ENCODE data around the gene FBXO24. TPM values are rescaled to one million over a fixed set of nuclear protein-coding genes. Genes with fewer than 3 reads are reported as not detected.
A peak's percentile ranks its signal among the peaks of the same experiment; 100 is the strongest.

Gene FBXO24
- total and polyA plus RNA-seq, 9 of the 15 experiments (the other 6 are each of a cell fraction or from before 2014, with no cell fraction given): 0.17 to 0.95 (median 0.50) TPM

GRCh38 chr7:100547872-100548271 is 38.3 kb upstream of the FBXO24 start (continued):
- no peak for TF ChIP-seq CTCFL (IDR thresholded peaks at IDR 0.05; ENCODE audit: borderline replicate concordance, insufficient read depth, low read depth, low read length, poor library complexity, severe bottlenecking)
- TF ChIP-seq ZNF766 (CRISPR knock-in tag; conservative IDR thresholded peaks at IDR 0.05): no peak
- TF ChIP-seq ZEB2 (IDR thresholded peaks at IDR 0.05): no peak
- TF ChIP-seq BMI1 (IDR thresholded peaks at IDR 0.05; ENCODE audit: low read length): no peak
- TF ChIP-seq ZBTB17 (CRISPR knock-in tag; IDR thresholded peaks at IDR 0.05): no peak
- no peak for TF ChIP-seq NR0B1 (IDR thresholded peaks at IDR 0.05; ENCODE audit: partially characterized antibody)
- no peak for TF ChIP-seq ZNF239 (CRISPR knock-in tag; IDR thresholded peaks at IDR 0.05)
- TF ChIP-seq, protein P1, sequence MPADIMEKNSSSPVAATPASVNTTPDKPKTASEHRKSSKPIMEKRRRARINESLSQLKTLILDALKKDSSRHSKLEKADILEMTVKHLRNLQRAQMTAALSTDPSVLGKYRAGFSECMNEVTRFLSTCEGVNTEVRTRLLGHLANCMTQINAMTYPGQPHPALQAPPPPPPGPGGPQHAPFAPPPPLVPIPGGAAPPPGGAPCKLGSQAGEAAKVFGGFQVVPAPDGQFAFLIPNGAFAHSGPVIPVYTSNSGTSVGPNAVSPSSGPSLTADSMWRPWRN (IDR thresholded peaks at IDR 0.05; ENCODE audit: low read depth): no peak
- TF ChIP-seq TRIM24 (IDR thresholded peaks at IDR 0.05): no peak
- no peak for TF ChIP-seq ATF7 (IDR thresholded peaks at IDR 0.05)
- 0 out of 4 replicates have a peak, but pooled peaks of 1 of the 2 experiments have one; percentile 58 for TF ChIP-seq HDAC1 (IDR thresholded peaks at IDR 0.05)
- no peak for TF ChIP-seq ARID2 (IDR thresholded peaks at IDR 0.05)
- TF ChIP-seq, protein P2, sequence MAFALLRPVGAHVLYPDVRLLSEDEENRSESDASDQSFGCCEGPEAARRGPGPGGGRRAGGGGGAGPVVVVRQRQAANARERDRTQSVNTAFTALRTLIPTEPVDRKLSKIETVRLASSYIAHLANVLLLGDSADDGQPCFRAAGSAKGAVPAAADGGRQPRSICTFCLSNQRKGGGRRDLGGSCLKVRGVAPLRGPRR (CRISPR knock-in tag; IDR thresholded peaks at IDR 0.05): no peak
- no peak for TF ChIP-seq RBFOX2 (IDR thresholded peaks at IDR 0.05; ENCODE audit: low read depth, low read length)
- TF ChIP-seq, protein P3, sequence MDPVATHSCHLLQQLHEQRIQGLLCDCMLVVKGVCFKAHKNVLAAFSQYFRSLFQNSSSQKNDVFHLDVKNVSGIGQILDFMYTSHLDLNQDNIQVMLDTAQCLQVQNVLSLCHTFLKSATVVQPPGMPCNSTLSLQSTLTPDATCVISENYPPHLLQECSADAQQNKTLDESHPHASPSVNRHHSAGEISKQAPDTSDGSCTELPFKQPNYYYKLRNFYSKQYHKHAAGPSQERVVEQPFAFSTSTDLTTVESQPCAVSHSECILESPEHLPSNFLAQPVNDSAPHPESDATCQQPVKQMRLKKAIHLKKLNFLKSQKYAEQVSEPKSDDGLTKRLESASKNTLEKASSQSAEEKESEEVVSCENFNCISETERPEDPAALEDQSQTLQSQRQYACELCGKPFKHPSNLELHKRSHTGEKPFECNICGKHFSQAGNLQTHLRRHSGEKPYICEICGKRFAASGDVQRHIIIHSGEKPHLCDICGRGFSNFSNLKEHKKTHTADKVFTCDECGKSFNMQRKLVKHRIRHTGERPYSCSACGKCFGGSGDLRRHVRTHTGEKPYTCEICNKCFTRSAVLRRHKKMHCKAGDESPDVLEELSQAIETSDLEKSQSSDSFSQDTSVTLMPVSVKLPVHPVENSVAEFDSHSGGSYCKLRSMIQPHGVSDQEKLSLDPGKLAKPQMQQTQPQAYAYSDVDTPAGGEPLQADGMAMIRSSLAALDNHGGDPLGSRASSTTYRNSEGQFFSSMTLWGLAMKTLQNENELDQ (CRISPR knock-in tag; IDR thresholded peaks at IDR 0.05; ENCODE audit: borderline replicate concordance): no peak
- TF ChIP-seq ETV6 (IDR thresholded peaks at IDR 0.05; ENCODE audit: borderline replicate concordance in 1 of 2, low read depth in 2 of 2, low read length in 1 of 2): peak; percentile 60 to 66; a peak in 3 of 4 replicates
- no peak for TF ChIP-seq ETV6 (CRISPR knock-in tag; IDR thresholded peaks at IDR 0.05; ENCODE audit: borderline replicate concordance)
- no peak for TF ChIP-seq NFE2 (IDR thresholded peaks at IDR 0.05; ENCODE audit: low read depth)
- TF ChIP-seq SRF (CRISPR knock-in tag; IDR thresholded peaks at IDR 0.05): no peak
- no peak for TF ChIP-seq MEF2A (IDR thresholded peaks at IDR 0.05; ENCODE audit: control insufficient read depth, low read depth, low read length)
- TF ChIP-seq BRF2 (IDR thresholded peaks at IDR 0.05; ENCODE audit: borderline replicate concordance, insufficient read depth, insufficient read length): no peak
- TF ChIP-seq SPI1 (IDR thresholded peaks at IDR 0.05; ENCODE audit: borderline replicate concordance, low read depth, low read length): peak; percentile 94
